LNCAP (cell line): ENCODE measurements around the gene PRDM10.
A peak's percentile ranks its signal among the peaks of the same experiment; 100 is the strongest.

Experiments
- TF ChIP-seq, protein P1 (sequence below): fragments of 450-650 bp; IDR thresholded peaks from 2 replicates; pipeline ENCODE4 v1.5.1; 2017; ENCODE audit warnings: mild to moderate bottlenecking

Gene PRDM10

GRCh38 chr11:129997513-129997912 is 5.1 kb downstream of the PRDM10 start:
- TF ChIP-seq, protein P1, sequence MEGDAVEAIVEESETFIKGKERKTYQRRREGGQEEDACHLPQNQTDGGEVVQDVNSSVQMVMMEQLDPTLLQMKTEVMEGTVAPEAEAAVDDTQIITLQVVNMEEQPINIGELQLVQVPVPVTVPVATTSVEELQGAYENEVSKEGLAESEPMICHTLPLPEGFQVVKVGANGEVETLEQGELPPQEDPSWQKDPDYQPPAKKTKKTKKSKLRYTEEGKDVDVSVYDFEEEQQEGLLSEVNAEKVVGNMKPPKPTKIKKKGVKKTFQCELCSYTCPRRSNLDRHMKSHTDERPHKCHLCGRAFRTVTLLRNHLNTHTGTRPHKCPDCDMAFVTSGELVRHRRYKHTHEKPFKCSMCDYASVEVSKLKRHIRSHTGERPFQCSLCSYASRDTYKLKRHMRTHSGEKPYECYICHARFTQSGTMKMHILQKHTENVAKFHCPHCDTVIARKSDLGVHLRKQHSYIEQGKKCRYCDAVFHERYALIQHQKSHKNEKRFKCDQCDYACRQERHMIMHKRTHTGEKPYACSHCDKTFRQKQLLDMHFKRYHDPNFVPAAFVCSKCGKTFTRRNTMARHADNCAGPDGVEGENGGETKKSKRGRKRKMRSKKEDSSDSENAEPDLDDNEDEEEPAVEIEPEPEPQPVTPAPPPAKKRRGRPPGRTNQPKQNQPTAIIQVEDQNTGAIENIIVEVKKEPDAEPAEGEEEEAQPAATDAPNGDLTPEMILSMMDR = no peak

- TF ChIP-seq, protein P1 = no peak
Observed at GRCh38 chr11:129996113-129996870, 6.3 kb downstream of the PRDM10 start.

DNA sequence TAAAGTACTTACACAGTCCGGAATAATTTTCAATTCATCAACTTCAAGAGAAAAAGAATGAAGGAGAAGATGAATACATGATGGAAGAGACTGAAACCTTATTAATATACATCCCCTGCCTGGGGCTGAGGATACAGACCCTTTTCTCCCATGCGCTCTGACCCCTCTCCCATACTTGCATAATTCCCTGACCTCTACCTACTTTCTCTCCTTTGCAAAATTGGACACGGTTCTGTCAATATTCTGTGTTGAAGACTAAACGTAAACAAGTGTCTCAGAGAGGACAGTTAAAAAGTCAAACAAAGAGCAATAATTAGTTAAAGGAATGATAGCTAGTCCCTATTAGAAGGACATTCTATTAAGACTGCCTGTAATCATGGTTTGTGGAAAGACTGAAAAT is 7.5 kb downstream of the PRDM10 start:
- TF ChIP-seq, protein P1 = no peak

- TF ChIP-seq, protein P1 = peak; percentile 49; the same call in 1 of the 2 replicates
Observed at GRCh38 chr11:129992161-129992944, 10.3 kb downstream of the PRDM10 start.

GRCh38 chr11:129989149-129989813 is 13.4 kb downstream of the PRDM10 start:
- TF ChIP-seq, protein P1 = no peak

- TF ChIP-seq, protein P1 = no peak
Observed at GRCh38 chr11:129987950-129988349, 14.7 kb downstream of the PRDM10 start.

GRCh38 chr11:129985823-129986222 is 16.8 kb downstream of the PRDM10 start:
- TF ChIP-seq, protein P1 = no peak
